GM12891 (cell line): ENCODE measurements around the gene ZNF768.
A peak's percentile ranks its signal among the peaks of the same experiment; 100 is the strongest.
"Not testable (repeated sequence)": the region's sequence is repeated elsewhere in the genome, so short reads cannot be mapped to it uniquely, and the experiment has no call there.

Experiments used
- DNase-seq: peaks from one replicate; pipeline ENCODE4 v3.0.0; 2011; ENCODE audit warnings: low spot score; ENCODE audit not compliant: insufficient read length
- FAIRE-seq: peaks from 2 replicates; lab custom pipeline; 2011; peaks lifted over from hg19 to GRCh38; lab: Jason Lieb, UNC
- PAX5 ChIP-seq: IDR thresholded peaks from 2 replicates; pipeline ENCODE4 v1.6.1; 2011; ENCODE audit warnings: low read length, moderate library complexity, mild to moderate bottlenecking; ENCODE audit not compliant: insufficient read depth, severe bottlenecking
- POLR2A ChIP-seq: IDR thresholded peaks from 2 replicates; pipeline ENCODE4 v1.6.1; 2011; ENCODE audit warnings: low read depth, low read length, control low read depth
- POLR2AphosphoS5 ChIP-seq: IDR thresholded peaks from 2 replicates; pipeline ENCODE4 v1.6.1; 2011; ENCODE audit warnings: low read depth, low read length, control low read depth
- POU2F2 ChIP-seq: IDR thresholded peaks from 2 replicates; pipeline ENCODE4 v1.6.1; 2011; ENCODE audit warnings: low read depth, mild to moderate bottlenecking, control low read depth, low read length, moderate library complexity
- SPI1 ChIP-seq: IDR thresholded peaks from 2 replicates; pipeline ENCODE4 v1.6.1; 2011; ENCODE audit warnings: low read depth, low read length, control low read depth
- TAF1 ChIP-seq: IDR thresholded peaks from 2 replicates; pipeline ENCODE4 v1.6.1; 2011; ENCODE audit warnings: low read depth, low read length, control low read depth

Gene ZNF768

DNA sequence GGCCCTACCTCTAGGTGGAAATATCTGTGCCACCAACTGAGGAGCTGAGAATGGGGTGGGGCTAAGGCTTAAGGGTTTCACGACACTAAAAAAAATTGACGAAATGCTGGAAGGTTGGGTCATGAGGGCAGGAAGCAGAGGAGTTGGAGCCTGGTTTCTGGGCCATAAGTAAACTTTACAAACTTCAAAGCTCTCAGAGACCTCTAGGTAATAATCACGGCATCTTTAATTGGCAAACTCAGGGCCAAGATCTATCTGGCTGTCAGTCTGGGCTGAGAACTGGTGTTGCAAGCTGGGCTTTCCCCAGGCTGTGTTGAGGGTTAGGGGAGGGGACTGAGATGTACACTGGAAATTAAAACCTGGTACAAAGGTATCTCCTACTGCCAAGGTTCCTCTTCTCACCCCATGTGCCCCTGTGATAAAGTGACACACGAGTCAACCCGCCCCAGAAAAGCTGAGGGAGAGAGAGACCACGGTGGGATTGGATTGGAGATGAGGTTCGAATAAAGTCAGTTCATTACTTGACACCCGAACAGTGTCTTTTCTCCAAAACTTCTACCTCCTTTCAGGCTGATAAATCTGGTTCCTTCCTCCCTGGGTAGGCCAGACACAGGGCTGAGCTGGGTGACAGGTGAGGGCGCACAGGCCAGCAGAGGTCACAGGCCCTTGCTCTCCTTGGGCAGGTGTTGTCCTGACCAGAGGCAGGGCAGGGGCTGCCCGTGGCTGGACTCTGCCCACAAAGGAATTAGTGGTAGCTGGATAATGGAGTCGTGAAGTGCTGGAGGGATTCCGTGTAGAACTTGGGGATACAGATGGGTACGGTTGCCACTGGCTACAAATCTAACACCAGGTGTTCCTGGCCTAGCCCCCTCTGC, 4.0 kb upstream of the ZNF768 start:
- TF ChIP-seq SPI1 (no peak), POLR2A (no peak), POLR2AphosphoS5 (no peak), PAX5 (no peak), POU2F2 (no peak), TAF1 (no peak)
- no peak for FAIRE-seq
- DNase-seq = no peak

- FAIRE-seq (no peak), DNase-seq (no peak)
- TF ChIP-seq SPI1 (no peak), POU2F2 (no peak), PAX5 (no peak), TAF1 (no peak), POLR2AphosphoS5 (no peak), POLR2A (no peak)
Measured at GRCh38 chr16:30528799-30529457, 2.6 kb upstream of the ZNF768 start.

DNA sequence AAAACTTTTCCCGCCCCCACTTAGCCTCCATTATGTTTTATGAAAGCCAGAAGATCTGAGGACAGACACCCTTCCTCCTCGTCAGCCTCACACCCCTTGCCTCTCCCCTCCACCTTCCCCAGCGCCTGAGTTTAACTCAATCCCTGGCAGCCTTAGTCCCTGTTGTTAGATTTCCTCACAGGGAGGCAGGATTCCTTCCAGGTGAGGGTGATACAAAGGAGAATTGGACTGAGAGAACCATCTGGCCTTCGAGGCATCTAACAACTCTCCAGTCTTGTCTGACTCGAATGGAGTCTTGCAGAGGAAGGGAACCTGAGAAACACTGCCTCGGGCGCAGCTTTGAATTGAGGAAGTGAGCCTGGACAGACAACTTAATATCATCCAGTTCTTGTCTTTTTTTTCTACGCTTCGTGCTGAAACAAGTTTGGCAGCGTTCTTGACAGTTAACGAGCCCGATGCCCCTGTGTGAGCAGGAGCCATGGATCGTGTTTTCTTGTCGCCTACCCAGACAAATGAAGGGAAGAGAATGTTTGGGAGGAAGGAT, 1.3 kb upstream of the ZNF768 start:
- DNase-seq = peak; percentile 58
- FAIRE-seq = no peak
- TF ChIP-seq POLR2A = no peak
- TF ChIP-seq POU2F2 = no peak
- peak; percentile 98 for TF ChIP-seq SPI1
- TF ChIP-seq PAX5 = no peak
- TF ChIP-seq TAF1 = no peak

DNA sequence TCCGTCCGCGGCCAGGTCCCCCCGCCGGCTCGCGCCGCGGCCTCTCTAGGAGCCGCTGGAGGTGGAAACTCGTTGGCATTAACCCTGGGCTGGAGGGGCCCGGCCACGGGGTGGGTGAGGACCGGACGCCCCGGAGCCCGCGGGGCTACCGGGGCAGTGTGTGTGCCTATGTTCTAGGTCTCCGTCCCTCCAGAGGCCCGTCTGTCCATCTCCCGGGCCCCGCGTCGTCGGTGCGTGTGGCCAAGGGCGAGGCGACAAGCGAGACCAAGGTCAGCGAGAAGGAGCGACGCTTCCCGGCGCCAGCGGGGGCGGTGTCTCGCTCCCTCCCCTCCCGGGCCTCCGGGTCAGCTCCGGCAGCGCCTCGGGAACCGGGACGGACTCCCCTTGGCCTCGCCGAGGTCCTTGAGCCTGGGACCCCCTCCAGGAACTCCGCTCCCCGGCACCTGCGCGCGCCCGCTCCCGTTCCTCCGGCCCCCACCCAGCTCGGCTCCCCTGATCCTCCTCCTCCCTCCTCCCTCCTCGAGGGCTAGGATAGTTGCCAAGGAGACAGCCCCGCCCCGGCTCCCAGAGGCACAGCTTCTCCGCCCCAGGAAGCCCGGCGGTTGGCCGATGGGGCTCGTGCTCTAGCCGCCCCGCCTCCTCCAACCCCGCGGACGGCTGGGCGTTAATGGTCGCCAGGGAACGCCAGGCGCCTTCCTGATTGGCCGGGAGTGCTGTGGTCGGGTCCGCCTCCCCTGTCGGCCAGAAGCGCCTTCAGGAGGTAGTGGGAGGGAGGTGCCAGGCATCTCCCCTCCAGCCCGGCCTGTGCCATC, 663 bp upstream of the ZNF768 start:
- no peak for TF ChIP-seq SPI1
- peak; percentile 43; the same call in 1 of the 2 replicates for TF ChIP-seq TAF1
- TF ChIP-seq POU2F2 = 0 out of 2 replicates have a peak, but pooled peaks have one; percentile 10
- peak; percentile 35; the same call in 1 of the 2 replicates for TF ChIP-seq POLR2AphosphoS5
- TF ChIP-seq POLR2A = 0 out of 2 replicates have a peak, but pooled peaks have one; percentile 19
- TF ChIP-seq PAX5 = no peak
- FAIRE-seq = peak; percentile 97
- peak; percentile 98 for DNase-seq

DNA sequence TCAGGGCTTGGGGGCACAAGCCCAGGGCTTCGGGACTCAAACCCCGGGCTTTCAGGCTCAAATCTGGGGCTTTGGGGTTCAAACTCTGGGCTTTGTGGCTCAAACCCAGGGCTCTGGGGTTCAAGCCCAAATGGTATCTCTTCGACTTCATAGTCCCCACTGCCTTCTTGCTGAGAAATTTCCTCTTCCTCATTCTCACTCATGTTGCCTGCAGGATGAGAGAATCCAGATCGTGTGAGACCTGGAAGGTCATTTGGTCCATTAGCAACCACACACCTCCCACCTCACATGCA, 576 bp downstream of the ZNF768 start:
- TF ChIP-seq POLR2A (no peak), TAF1 (no peak), SPI1 (peak; percentile 57), POU2F2 (no peak), POLR2AphosphoS5 (no peak), PAX5 (no peak)

GRCh38 chr16:30524575-30525568, 1.5 kb downstream of the ZNF768 start:
- FAIRE-seq = no peak
- no peak for DNase-seq
- no peak for TF ChIP-seq POU2F2
- no peak for TF ChIP-seq TAF1
- no peak for TF ChIP-seq PAX5
- TF ChIP-seq SPI1 = no peak
- TF ChIP-seq POLR2A = no peak
- TF ChIP-seq POLR2AphosphoS5 = no peak

More for the DNA sequence above, 576 bp downstream of the ZNF768 start:
- DNase-seq (no peak), FAIRE-seq (no peak)

DNA sequence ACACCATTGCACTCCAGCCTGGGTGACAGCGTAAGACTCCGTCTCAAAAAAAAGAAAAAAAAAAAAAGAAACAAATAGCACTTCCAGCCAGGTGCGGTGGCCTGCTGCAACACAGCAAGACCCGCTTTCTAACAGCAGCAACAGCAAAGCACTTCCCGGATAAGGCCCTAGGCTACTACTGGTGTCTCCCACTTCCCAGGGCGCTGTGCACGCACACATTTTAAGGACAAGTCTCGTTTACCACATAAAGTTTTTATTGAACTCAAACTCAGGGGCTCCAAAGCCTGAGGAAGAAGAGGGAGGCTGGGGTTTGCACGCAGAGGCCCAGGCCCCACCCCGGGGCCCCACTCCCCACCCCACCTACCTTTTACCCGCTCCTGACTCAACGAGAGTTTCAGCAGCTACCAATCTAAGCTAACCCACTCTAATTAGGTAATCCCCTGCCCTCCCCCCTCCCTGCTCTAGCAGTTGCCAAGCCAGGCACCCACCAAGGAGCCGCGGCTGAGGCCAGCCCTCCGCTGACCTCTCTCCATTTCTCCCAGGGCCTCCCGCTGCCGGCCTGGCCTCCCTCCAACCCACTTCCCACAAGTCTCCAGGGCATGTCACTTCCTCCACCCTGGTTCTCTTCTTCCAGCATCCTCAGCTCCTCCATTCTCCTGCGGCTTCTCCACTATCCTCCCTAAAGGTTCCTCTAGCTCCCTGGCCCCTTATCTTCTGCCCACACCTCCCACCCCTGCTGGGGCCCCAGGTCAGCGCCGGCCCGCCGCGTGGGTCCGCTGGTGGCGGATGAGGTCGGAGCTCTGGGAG, 2.4 kb downstream of the ZNF768 start:
- no peak for DNase-seq
- FAIRE-seq = no peak
- TF ChIP-seq POLR2A = peak; percentile 29; the same call in 1 of the 2 replicates
- no peak for TF ChIP-seq PAX5
- no peak for TF ChIP-seq POLR2AphosphoS5
- no peak for TF ChIP-seq SPI1
- no peak for TF ChIP-seq TAF1
- no peak for TF ChIP-seq POU2F2

GRCh38 chr16:30522702-30523463, 3.5 kb downstream of the ZNF768 start:
- not testable (repeated sequence) for FAIRE-seq, DNase-seq
